ENCODE results near the gene NME7. TPM values are rescaled to one million over a fixed set of nuclear protein-coding genes. Genes with fewer than 3 reads are reported as not detected.
"Not testable (repeated sequence)": the region's sequence is repeated elsewhere in the genome, so short reads cannot be mapped to it uniquely, and the experiment has no call there.

NME7 gene
- total RNA-seq, 1 experiment from 2014 or later: 12.0 TPM

- in situ Hi-C loops (cut with HindIII; ENCODE audit: low pct_unique_long_range_greater_than_20kb, low sequenced_read_pairs): no loop called here
Observed at GRCh38 chr1:169129109-169129784, 238.3 kb downstream of the NME7 start.

DNA sequence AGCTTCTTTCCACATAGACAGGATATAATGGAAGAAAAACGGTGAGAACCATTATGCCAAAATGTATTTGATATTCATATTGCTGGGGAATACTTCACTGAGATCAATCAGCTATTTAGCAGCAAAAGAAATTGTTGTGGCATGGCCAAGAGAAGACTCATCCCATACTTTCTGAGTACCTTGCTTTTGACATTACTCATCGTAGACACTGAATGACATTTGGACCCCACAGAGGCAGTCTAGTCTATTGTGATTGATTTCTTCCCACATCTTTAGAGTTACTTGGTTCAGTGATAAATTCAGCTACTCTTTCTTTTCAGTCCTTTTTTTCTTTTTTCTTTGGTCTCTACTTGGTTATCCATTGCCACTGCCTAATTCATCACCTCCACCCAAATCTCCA lies 239.0 kb downstream of the NME7 start:
- DNase-seq (ENCODE audit: low read depth, low spot score): no peak
- in situ Hi-C loops (cut with HindIII; ENCODE audit: low pct_unique_long_range_greater_than_20kb, low sequenced_read_pairs): no loop called here

More at GRCh38 chr1:169129109-169129784, 238.3 kb downstream of the NME7 start:
- no peak for DNase-seq (ENCODE audit: low read depth, low spot score)

DNA sequence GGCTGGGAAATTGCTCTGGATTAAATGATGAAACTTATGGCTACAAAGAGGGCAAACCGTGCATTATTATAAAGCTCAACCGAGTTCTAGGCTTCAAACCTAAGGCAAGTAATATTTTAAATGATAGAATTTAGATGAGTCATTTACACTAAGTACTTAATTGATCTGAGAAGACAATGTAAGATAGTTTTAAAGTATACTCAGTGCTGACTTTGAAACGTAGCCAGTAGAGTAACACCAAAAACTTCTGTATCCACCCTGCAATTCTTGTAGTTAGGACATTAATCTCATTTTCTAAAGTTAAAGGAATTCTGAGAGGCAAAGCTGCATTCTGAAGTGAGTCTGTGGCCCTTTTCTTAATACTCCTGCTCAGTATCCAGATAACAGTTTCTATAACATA lies 240.3 kb downstream of the NME7 start:
- in situ Hi-C loops (cut with HindIII; ENCODE audit: low pct_unique_long_range_greater_than_20kb, low sequenced_read_pairs): no loop called here
- no peak for DNase-seq (ENCODE audit: low read depth, low spot score)

DNA sequence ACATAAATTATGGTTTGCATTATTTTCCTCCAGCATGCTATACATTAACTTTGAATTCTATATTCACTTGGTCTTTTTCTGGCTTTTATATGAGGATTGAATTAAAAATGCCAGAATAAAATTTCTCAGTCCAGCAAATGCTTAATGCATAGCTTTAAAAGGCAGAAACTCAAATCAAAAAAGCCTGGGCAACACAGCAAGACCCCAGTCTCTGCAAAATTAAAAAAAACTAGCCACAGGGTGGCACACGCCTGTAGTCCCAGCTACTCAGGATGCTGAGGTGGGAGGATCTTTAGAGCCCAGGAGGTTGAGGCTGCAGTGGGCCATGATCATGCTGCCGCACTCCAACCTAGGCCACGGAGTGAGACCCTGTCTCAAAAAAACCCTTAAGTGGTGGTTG lies 241.3 kb downstream of the NME7 start:
- no peak for DNase-seq (ENCODE audit: low read depth, low spot score)
- in situ Hi-C loops (cut with HindIII; ENCODE audit: low pct_unique_long_range_greater_than_20kb, low sequenced_read_pairs): no loop called here

- DNase-seq (ENCODE audit: low read depth, low spot score); in situ Hi-C loops (cut with HindIII; ENCODE audit: low pct_unique_long_range_greater_than_20kb, low sequenced_read_pairs): not testable (repeated sequence)
Observed at GRCh38 chr1:169125597-169125996, 242.0 kb downstream of the NME7 start.

DNA sequence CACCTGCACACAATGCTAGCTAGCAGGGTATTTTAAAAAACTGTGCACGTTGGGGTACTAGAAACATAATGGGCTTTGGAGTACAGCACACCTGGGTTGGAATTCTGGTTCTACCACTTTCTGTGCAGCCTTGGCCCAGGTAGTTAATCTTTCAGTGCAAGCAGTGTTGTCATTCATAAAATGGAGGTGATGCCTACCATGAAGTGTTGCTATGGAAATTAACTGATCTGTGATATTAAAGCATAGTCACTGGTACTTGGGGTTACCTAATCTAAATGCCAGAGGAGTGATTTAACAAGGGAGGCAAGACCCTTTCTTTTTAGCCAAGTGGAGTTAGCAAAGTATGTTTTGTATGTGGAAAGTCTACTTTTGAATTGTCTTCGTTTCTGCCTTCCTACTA lies 243.1 kb downstream of the NME7 start:
- no peak for DNase-seq (ENCODE audit: low read depth, low spot score)
- in situ Hi-C loops (cut with HindIII; ENCODE audit: low pct_unique_long_range_greater_than_20kb, low sequenced_read_pairs): no loop called here

DNA sequence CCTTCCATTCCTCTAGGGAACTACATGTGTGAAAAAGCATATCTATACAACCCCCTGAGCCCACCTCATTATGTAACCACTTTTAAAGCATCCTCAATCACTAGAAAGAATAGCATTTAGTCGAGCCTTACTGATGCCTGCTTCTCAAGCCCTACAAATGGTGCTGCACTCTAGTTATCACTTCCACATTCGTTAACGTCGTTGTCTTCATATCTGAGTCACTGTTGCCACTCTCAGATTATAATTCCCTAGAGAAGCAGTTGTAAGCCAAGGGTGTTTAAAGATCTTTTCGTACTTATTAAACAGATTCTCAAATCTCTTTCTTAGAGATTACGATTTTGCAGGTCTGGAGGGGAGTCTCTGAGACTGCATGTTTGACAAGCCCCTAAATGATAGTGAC lies 244.6 kb downstream of the NME7 start:
- no peak for DNase-seq (ENCODE audit: low read depth, low spot score)
- in situ Hi-C loops (cut with HindIII; ENCODE audit: low pct_unique_long_range_greater_than_20kb, low sequenced_read_pairs): no loop called here

DNA sequence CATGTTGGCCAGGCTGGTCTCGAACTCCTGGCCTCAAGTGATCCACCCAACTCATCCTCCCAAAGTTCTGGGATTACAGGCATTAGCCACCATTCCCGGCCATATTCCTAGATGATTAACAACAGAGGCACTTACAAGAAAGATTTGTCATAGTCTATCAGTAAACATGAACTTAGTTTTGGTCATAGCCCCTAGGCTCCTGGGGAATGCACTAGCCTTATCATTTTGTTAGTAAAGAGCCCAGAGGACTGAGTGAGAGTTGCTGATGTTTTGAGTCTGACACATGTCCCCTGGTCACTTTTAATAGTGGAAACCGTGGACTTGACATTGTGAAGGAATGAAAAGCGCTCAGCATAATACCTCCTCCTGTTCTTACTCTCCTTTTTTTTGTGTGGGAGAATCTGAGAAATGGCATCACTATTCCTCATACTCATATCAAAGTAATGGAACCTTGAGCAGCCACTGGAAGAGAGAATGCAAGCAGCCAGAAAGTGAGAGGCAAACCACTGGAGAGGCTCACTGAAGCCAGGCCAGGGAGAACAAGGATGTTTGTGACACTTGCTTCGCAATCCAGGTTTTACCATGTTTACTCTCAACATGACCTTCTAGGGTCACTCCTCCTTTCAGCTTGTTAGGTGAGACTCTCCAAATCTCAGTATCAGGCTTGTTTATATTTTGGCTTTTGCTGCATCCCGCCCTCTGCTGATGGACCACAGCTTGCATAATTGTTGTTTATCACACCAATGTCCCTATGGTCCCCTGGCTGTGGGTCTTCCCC lies 246.3 kb downstream of the NME7 start:
- DNase-seq (ENCODE audit: low read depth, low spot score): no peak
- in situ Hi-C loops (cut with HindIII; ENCODE audit: low pct_unique_long_range_greater_than_20kb, low sequenced_read_pairs): no loop called here

DNA sequence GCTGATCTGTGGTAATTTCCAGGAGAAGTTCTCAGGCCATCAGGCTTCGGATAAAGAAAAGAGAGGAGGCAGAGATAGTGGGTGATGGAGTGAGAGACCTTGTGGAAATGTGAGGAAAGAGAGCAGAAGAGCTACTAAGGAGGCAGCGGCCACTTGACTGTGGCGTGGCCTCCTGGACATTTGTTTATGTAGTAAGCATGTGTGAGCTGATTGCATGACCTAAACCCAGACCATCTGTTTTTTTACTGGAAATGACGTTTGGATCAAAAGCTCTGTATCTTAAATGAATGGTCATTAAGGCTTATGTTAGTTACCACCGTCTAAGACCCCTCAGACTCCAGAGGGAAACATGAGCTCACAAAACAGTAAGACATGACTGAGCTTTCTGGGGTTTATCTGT lies 247.5 kb downstream of the NME7 start:
- no peak for DNase-seq (ENCODE audit: low read depth, low spot score)
- in situ Hi-C loops (cut with HindIII; ENCODE audit: low pct_unique_long_range_greater_than_20kb, low sequenced_read_pairs): no loop called here

DNA sequence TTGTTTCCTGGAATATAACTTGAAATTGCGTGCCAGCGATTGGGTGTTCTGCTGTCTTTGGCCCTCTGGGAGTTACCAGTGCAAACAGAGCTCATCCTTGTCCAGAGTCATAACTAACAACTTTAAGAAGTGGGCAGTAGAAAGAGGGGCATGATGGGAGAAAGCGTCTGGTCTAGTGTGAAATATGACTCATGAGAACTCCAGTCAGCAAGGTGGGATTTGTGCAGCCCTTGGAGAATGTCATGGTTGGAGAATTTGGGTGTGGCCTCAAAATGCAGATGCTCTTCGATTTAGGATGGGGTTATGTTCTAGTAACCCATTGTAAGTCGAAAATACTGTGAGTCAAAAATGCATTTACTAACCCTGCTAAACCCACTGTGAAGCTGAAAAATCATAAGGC lies 248.2 kb downstream of the NME7 start:
- DNase-seq (ENCODE audit: low read depth, low spot score): peak; percentile 43
- in situ Hi-C loops (cut with HindIII; ENCODE audit: low pct_unique_long_range_greater_than_20kb, low sequenced_read_pairs): no loop called here

- no peak for DNase-seq (ENCODE audit: low read depth, low spot score)
- in situ Hi-C loops (cut with HindIII; ENCODE audit: low pct_unique_long_range_greater_than_20kb, low sequenced_read_pairs): no loop called here
Observed at GRCh38 chr1:169118227-169118626, 249.4 kb downstream of the NME7 start.

- DNase-seq (ENCODE audit: low read depth, low spot score): no peak
- in situ Hi-C loops (cut with HindIII; ENCODE audit: low pct_unique_long_range_greater_than_20kb, low sequenced_read_pairs): no loop called here
Observed at GRCh38 chr1:169117599-169117998, 250.0 kb downstream of the NME7 start.

GRCh38 chr1:169117014-169117413 lies 250.6 kb downstream of the NME7 start:
- in situ Hi-C loops (cut with HindIII; ENCODE audit: low pct_unique_long_range_greater_than_20kb, low sequenced_read_pairs): no loop called here
- no peak for DNase-seq (ENCODE audit: low read depth, low spot score)

DNA sequence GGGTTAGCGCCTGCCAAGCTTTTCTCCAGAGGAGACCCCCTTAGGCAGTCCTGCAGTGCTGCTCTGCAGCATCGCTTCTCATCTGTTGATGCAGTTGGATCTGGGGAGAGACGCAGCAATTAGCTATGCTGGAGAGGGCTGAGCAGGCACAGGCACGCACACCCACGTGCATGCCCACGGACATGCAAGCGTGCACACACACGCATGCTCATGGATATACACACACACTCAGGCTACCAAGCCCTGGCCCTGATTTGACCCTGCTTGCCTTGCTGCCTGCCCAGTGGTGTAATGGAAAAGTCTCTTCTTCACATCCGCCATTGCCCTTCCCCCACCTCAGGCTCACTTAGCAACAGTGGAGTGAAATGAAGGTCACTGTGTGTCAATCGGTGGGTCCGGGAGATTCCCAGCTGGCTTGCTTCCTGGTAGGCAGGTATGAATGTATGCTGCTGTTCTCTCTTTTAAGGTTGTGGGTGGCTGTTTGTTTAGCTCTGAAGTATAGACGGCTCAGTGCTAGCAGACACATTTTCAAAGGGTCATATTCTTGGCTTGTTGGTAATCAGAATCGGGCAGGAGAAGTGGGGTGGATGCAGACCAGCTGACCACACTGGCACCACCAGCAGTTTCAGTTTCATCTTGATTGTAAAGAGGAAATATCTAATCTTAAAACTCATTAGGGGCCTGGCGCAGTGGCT lies 251.6 kb downstream of the NME7 start:
- in situ Hi-C loops (cut with HindIII; ENCODE audit: low pct_unique_long_range_greater_than_20kb, low sequenced_read_pairs): no loop called here
- no peak for DNase-seq (ENCODE audit: low read depth, low spot score)

- in situ Hi-C loops (cut with HindIII; ENCODE audit: low pct_unique_long_range_greater_than_20kb, low sequenced_read_pairs): no loop called here
- DNase-seq (ENCODE audit: low read depth, low spot score): no peak
Observed at GRCh38 chr1:169113613-169114119, 253.9 kb downstream of the NME7 start.

DNA sequence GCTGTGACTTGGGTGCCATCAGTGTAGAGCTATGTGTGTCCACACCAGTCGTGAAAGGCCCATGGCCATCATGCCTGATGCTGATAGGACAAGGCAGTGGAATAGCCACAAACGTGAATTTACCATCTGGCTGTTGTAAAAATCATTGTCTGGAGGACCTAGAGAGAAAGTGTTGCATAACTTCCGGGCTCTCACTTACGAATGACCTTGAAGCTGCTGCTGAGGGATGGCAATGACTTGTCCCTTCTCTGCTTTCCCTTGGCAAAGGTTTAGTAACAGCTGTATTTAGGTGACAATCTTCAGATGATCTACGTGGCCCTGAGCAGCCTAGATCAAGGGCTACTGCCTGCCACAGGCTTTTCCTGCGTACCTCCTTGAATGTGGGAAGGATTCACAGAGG lies 255.4 kb downstream of the NME7 start:
- no peak for DNase-seq (ENCODE audit: low read depth, low spot score)
- in situ Hi-C loops (cut with HindIII; ENCODE audit: low pct_unique_long_range_greater_than_20kb, low sequenced_read_pairs): no loop called here

DNA sequence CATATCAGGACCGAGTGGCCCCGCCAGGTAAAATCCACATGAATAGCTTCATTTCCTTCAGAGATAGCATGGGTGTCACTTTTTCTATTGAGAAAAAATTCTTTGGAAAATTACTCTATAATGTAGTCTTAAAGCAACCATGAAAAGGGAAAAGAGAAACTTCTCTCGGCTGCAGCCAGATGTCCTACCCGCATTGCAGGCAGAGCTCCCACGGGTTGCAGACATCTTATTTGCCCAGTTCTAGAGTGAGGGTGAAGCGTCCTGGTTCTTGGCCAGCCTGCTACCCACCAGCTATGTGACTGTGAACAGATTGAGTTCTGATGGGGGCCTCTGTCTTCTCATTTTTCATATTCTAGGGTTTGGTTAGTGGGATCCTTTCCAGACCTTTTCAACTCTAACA lies 256.1 kb downstream of the NME7 start:
- in situ Hi-C loops (cut with HindIII; ENCODE audit: low pct_unique_long_range_greater_than_20kb, low sequenced_read_pairs): no loop called here
- no peak for DNase-seq (ENCODE audit: low read depth, low spot score)

DNA sequence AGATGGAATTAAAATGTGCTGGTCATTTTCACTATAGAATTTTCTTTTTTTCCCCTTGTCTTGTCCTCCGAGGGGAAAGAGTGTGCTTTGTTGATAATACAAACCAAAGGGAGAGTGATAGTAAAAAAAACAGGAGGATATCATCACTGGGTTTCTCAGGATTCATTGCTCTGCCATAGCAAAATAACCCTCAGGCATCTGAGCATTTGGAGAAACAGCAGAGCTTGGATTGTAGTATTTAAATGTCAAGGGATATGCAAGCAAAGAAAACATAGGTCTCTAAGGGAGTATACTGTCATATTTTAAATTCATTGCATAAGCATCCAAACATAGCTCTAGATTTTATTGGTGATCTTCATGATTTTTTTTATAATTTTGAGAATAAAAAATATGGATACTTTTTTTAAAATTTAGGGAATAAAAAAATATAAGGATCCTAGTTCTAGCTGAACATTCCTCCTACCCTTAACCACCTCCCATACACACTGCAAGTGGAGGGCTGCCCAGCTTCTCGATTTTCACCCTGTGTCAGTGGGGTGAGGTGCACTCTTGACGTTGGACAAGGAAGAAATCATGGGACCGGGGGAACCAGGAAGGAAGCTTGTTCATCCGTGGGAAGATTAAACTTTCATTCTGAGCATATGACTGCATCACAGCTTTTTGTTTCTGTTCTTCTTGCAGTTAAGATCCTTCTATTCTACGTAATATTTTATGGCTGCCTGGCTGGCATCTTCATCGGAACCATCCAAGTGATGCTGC lies 256.7 kb downstream of the NME7 start:
- in situ Hi-C loops (cut with HindIII; ENCODE audit: low pct_unique_long_range_greater_than_20kb, low sequenced_read_pairs): no loop called here
- DNase-seq (ENCODE audit: low read depth, low spot score): peak; percentile 3
